Loucy (cell line): ENCODE data around the gene SF3B2.
"Not testable (repeated sequence)": the region's sequence is repeated elsewhere in the genome, so short reads cannot be mapped to it uniquely, and the experiment has no call there.

ENCODE experiments used
- H2AFZ ChIP-seq: fragments of 200-600 bp; sonication (generic); 2 replicates; pipeline ENCODE4 v1.6.0; 2016; ENCODE audit warnings: antibody characterized with exemption, mild to moderate bottlenecking, low read length, moderate library complexity
- H3F3A ChIP-seq: fragments of 200-600 bp; 2 replicates; pipeline ENCODE4 v1.6.0; 2016; ENCODE audit warnings: antibody characterized with exemption, low read depth, mild to moderate bottlenecking
- H3K27me3 ChIP-seq: fragments of 200-600 bp; sonication (generic); 2 replicates; pipeline ENCODE4 v1.6.1; 2014; ENCODE audit warnings: low read length, mild to moderate bottlenecking; ENCODE audit not compliant: insufficient read depth, poor library complexity, severe bottlenecking
- H3K36me3 ChIP-seq: fragments of 200-600 bp; sonication (generic); 2 replicates; pipeline ENCODE4 v1.6.1; 2016; ENCODE audit warnings: low read length; ENCODE audit not compliant: insufficient read depth
- H3K4me1 ChIP-seq: fragments of 200-600 bp; sonication (generic); 2 replicates; pipeline ENCODE4 v1.5.1; 2014; ENCODE audit warnings: low read length, mild to moderate bottlenecking; ENCODE audit not compliant: insufficient read depth, poor library complexity, severe bottlenecking
- H3K4me2 ChIP-seq: fragments of 200-600 bp; sonication (generic); 2 replicates; pipeline ENCODE4 v1.6.0; 2014; ENCODE audit warnings: antibody characterized with exemption, low read length, low read depth, mild to moderate bottlenecking; ENCODE audit not compliant: poor library complexity, severe bottlenecking
- H3K4me3 ChIP-seq: fragments of 200-600 bp; sonication (generic); 2 replicates; pipeline ENCODE4 v1.5.1; 2014; ENCODE audit warnings: low read length, mild to moderate bottlenecking, mixed read lengths; ENCODE audit not compliant: poor library complexity, severe bottlenecking
- H3K79me2 ChIP-seq: fragments of 200-600 bp; sonication (generic); 2 replicates; pipeline ENCODE4 v1.6.1; 2014; ENCODE audit warnings: low read length; ENCODE audit not compliant: insufficient read depth
- H3K9ac ChIP-seq: fragments of 200-600 bp; sonication (generic); 2 replicates; pipeline ENCODE4 v1.6.0; 2014; ENCODE audit warnings: mild to moderate bottlenecking, low read depth, low read length, moderate library complexity; ENCODE audit not compliant: poor library complexity, severe bottlenecking
- H3K9me2 ChIP-seq: fragments of 200-600 bp; sonication (generic); replicated peaks from 2 replicates; pipeline ENCODE4 v1.6.1; 2016; ENCODE audit warnings: low read depth, low read length, mixed read lengths
- H3K9me3 ChIP-seq: fragments of 200-600 bp; sonication (generic); 2 replicates; pipeline ENCODE4 v1.6.1; 2014; ENCODE audit warnings: mild to moderate bottlenecking, antibody characterized with exemption, low read length, low read depth; ENCODE audit not compliant: insufficient read depth
- H4K20me1 ChIP-seq: fragments of 200-600 bp; sonication (generic); 2 replicates; pipeline ENCODE4 v1.6.0; 2014; ENCODE audit warnings: antibody characterized with exemption, low read length, mild to moderate bottlenecking; ENCODE audit not compliant: insufficient read depth, poor library complexity, severe bottlenecking
- EZH2phosphoT487 ChIP-seq: fragments of 200-600 bp; IDR thresholded peaks from 2 replicates; pipeline ENCODE4 v1.6.1; 2018; ENCODE audit warnings: antibody characterized with exemption, mild to moderate bottlenecking, moderate library complexity, borderline replicate concordance
- TF ChIP-seq, protein P1 (sequence below): fragments of 200-600 bp; sonication (generic); conservative IDR thresholded peaks from 2 replicates; pipeline ENCODE4 v1.5.1; 2014; ENCODE audit warnings: mild to moderate bottlenecking, antibody characterized with exemption, low read length

SF3B2 gene

DNA sequence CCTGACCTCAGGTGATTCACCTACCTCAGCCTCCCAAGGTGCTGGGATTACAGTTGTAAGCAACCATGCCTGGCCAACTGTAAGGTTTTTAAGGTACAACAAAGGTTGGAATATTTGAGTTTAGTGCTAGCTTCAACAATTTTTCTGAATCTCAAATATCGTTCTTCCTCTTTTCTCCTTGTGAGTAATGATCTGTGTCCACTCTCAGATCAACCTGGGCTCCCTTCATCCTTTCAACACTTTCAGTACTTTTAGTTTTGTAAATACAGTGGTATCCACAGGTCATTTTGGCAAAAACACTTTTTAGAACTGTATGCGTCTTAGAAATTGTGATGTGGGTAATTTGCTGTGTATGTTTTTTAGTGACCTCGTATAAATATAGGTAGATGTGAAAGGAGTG, 25.8 kb downstream of the SF3B2 start:
- Histone ChIP-seq H3K9me3 (no peaks in the 10 kb centered on the region), H3K27me3 (no peaks in the 10 kb centered on the region), H3K9me2 (no peaks in the 10 kb centered on the region), H3K4me3 (no peak overlapping the region), H3K4me1 (peaks cover 26% of the 10 kb centered on the region), H3K79me2 (peaks cover 21% of the 10 kb centered on the region; the same call in 1 of the 2 replicates), H4K20me1 (no peaks in the 10 kb centered on the region), H3K4me2 (no peak overlapping the region), H3F3A (no peaks in the 10 kb centered on the region), H3K9ac (no peak overlapping the region), H3K36me3 (no peaks in the 10 kb centered on the region), H2AFZ (no peak overlapping the region)
- no peak for TF ChIP-seq EZH2phosphoT487
- TF ChIP-seq, protein P1, sequence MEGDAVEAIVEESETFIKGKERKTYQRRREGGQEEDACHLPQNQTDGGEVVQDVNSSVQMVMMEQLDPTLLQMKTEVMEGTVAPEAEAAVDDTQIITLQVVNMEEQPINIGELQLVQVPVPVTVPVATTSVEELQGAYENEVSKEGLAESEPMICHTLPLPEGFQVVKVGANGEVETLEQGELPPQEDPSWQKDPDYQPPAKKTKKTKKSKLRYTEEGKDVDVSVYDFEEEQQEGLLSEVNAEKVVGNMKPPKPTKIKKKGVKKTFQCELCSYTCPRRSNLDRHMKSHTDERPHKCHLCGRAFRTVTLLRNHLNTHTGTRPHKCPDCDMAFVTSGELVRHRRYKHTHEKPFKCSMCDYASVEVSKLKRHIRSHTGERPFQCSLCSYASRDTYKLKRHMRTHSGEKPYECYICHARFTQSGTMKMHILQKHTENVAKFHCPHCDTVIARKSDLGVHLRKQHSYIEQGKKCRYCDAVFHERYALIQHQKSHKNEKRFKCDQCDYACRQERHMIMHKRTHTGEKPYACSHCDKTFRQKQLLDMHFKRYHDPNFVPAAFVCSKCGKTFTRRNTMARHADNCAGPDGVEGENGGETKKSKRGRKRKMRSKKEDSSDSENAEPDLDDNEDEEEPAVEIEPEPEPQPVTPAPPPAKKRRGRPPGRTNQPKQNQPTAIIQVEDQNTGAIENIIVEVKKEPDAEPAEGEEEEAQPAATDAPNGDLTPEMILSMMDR: no peak

DNA sequence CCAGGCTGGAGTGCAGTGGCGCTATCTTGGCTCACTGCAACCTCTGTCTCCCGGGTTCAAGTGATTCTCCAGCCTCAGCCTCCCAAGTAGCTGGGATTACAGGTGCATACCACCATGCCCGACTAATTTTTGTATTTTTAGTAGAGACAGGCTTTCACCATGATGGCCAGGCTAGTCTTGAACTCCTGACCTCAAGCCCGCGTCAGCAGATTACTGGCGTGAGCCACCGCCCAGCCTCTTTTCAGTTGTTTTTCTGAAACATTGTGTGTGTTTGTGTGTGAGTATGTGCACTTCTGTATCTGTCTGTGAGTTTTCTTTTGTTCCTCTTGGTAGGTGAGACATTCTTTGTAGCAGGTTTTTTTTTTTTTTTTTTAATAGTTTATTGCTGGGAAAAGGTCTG, 26.8 kb downstream of the SF3B2 start:
- not testable (repeated sequence) for H3K4me2 ChIP-seq, H3K9ac ChIP-seq, H3K9me2 ChIP-seq, H3K27me3 ChIP-seq, H3K4me3 ChIP-seq, H4K20me1 ChIP-seq, H2AFZ ChIP-seq, H3K9me3 ChIP-seq, H3F3A ChIP-seq, H3K36me3 ChIP-seq
- Histone ChIP-seq H3K79me2 (peaks cover 24% of the 10 kb centered on the region; the same call in 1 of the 2 replicates), H3K4me1 (peaks cover 27% of the 10 kb centered on the region)

DNA sequence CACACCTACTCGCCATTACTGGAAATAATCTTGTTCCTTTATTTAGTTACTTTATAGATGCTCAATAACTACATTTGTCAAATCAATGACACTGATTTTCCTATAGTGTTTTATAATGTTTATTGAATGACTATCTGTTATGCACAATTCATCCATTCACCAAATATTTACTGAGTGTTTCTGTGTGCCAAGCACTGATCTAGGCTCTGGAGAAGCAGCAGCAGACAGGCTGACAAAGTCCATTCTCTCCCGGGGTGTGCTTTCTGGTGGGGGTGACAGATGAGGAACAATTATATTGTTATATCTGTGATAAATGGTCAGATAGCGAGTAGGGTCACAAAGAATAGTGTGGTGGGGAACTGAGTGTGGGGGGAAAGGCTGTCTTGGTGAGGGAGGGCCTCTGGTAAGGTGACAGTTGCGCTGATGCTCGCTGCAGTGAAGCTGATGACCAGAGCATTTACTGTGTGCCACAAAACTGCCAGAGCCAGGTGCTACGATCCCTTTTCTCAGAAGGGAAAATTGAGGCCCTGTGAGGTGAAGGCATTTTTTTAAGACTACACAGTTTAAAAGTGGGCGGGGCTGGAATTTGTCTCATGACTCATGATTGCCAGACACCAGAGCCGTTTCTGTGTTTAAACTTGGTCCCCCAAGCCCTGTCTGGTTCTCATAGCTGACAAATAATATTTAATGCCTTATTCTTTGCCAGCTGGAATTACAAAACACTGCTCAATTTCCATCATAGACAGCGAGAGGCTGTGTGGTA, 28.1 kb downstream of the SF3B2 start:
- Histone ChIP-seq H3K4me3 (no peak overlapping the region), H3K9me2 (no peaks in the 10 kb centered on the region), H3K36me3 (no peaks in the 10 kb centered on the region), H3K4me1 (peaks cover 27% of the 10 kb centered on the region), H2AFZ (no peak overlapping the region), H3K9ac (no peak overlapping the region), H3K9me3 (no peaks in the 10 kb centered on the region), H3K4me2 (peak overlapping the region; percentile 87), H3F3A (no peaks in the 10 kb centered on the region), H4K20me1 (no peaks in the 10 kb centered on the region), H3K79me2 (peaks cover 24% of the 10 kb centered on the region; the same call in 1 of the 2 replicates), H3K27me3 (no peaks in the 10 kb centered on the region)
- no peak for TF ChIP-seq EZH2phosphoT487
- TF ChIP-seq, protein P1: no peak

DNA sequence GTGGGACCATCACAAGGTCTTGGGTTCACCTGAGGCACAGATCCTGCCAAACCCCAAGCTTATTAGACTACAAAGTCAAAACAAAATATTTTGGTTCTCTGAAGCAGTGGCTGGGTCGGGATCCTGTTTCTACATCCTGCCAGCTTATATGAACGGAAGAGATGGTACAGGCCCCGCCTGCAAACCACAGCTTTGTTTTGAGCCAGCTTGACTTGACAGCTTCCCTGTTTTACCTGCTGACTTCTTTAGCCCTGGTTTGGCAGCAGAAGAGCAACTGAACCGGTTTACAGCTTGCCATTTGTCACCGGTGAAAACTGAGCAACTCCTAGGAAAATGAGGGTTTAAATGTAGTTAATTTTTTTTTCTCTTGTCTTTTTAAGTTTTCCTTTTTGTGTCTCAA, 29.3 kb downstream of the SF3B2 start:
- Histone ChIP-seq H3K4me1 (peaks cover 27% of the 10 kb centered on the region), H3K9me3 (no peaks in the 10 kb centered on the region), H2AFZ (peak overlapping the region; percentile 28; the same call in 1 of the 2 replicates), H3K9ac (peak overlapping the region; percentile 35), H3K4me3 (peak overlapping the region; percentile 64), H3K27me3 (no peaks in the 10 kb centered on the region), H3K36me3 (no peaks in the 10 kb centered on the region), H4K20me1 (no peaks in the 10 kb centered on the region), H3K9me2 (no peaks in the 10 kb centered on the region), H3F3A (no peaks in the 10 kb centered on the region), H3K4me2 (peak overlapping the region; percentile 87), H3K79me2 (peaks cover 24% of the 10 kb centered on the region; the same call in 1 of the 2 replicates)
- TF ChIP-seq, protein P1: no peak
- TF ChIP-seq EZH2phosphoT487: no peak
